K562 (cell line): ENCODE results near the gene RNASE8. TPM values are rescaled to one million over a fixed set of nuclear protein-coding genes. Genes with fewer than 3 reads are reported as not detected.

Source experiments
- EGR1 ChIP-seq: fragments of 450-650 bp; conservative IDR thresholded peaks from 2 replicates; pipeline ENCODE4 v1.6.1; 2017; ENCODE audit warnings: mild to moderate bottlenecking
- IRF2 ChIP-seq: sonication (generic); formaldehyde crosslinking; IDR thresholded peaks from 2 replicates; pipeline ENCODE4 v1.8.1; 2022; ENCODE audit warnings: mild to moderate bottlenecking, missing genetic modification reagents
- JUN ChIP-seq, 2 experiments: sonication (generic) in 1 of 2; formaldehyde crosslinking in 1 of 2; IDR thresholded peaks; 2 replicates each; pipeline versions ENCODE4 v1.6.1 to v1.8.0; 2012 to 2022; ENCODE audit warnings: borderline replicate concordance in 2 of 2, mild to moderate bottlenecking in 2 of 2, improper control_type of control experiment in 1 of 2, low read depth in 1 of 2, low read length in 1 of 2, missing genetic modification reagents in 1 of 2
- MBD2 ChIP-seq: sonication (generic); IDR thresholded peaks from 2 replicates; pipeline ENCODE4 v1.6.1; 2016; ENCODE audit warnings: low read depth, borderline replicate concordance
- MIER1 ChIP-seq: fragments of 450-650 bp; IDR thresholded peaks from 2 replicates; pipeline ENCODE4 v1.6.1; 2016; ENCODE audit warnings: antibody characterized with exemption, mild to moderate bottlenecking, low read depth
- RBM14 ChIP-seq: fragments of 200-400 bp; formaldehyde crosslinking; IDR thresholded peaks from 2 replicates; pipeline ENCODE4 v1.6.1; 2018; ENCODE audit warnings: low read depth, mild to moderate bottlenecking, low read length, moderate library complexity, borderline replicate concordance; ENCODE audit not compliant: insufficient read depth
- TCFL5 ChIP-seq: fragments of 250-450 bp; sonication (Bioruptor Pico); conservative IDR thresholded peaks from 2 replicates; pipeline ENCODE4 v1.6.1; 2021; ENCODE audit warnings: mild to moderate bottlenecking, moderate library complexity, matching md5 sums
- U2AF1 ChIP-seq: fragments of 200-400 bp; formaldehyde crosslinking; optimal IDR thresholded peaks from 2 replicates; pipeline ENCODE3; 2017; ENCODE audit warnings: mild to moderate bottlenecking, low read depth, low read length, moderate library complexity
- polyA plus RNA-seq, 8 experiments: library from polyadenylated mRNA; depleted of rRNA in 4 of 8; stranded (reverse) in 5 of 8; unstranded in 3 of 8; fragments of >200 nt; fragmentation: Nextera tagmentation in 2 of 8; fragmentation: Illumina TruSeq in 1 of 8; extraction: Ambion mirVana in 2 of 8; extraction: Trizol in 1 of 8; gene quantifications; 2 replicates each; pipeline versions ENCODE4 v1.2.1 to v1.2.3, GENCODE V29; 2011 to 2014; ENCODE audit warnings: inconsistent platforms in 1 of 8, missing spikeins in 1 of 8
- total RNA-seq, 7 experiments: library from RNA; depleted of rRNA in 6 of 7; stranded (reverse); fragments of >200 nt in 6 of 7; fragmentation: Illumina TruSeq in 2 of 7; extraction: Trizol in 2 of 7; gene quantifications; 2 replicates each; pipeline versions ENCODE4 v1.2.1 to v1.2.3, GENCODE V29; 2011 to 2021; ENCODE audit warnings: low replicate concordance in 1 of 7
- TF ChIP-seq, protein P1 (sequence below): fragments of 200-600 bp; sonication (generic); IDR thresholded peaks from one replicate; pipeline ENCODE4 v1.6.1; 2012; ENCODE audit warnings: mild to moderate bottlenecking, low read depth, low read length, inconsistent platforms
- TF ChIP-seq, protein P2 (sequence below), 3 experiments: fragments of 200-800 bp in 1 of 3; fragments of 250-450 bp in 1 of 3; fragments of 450-650 bp in 1 of 3; sonication (Bioruptor Pico) in 1 of 3; sonication (Bioruptor generic) in 1 of 3; formaldehyde crosslinking in 1 of 3; IDR thresholded peaks; 2 replicates each; pipeline versions ENCODE4 v1.6.1 to v1.8.0; 2016 to 2022; ENCODE audit warnings: mild to moderate bottlenecking in 2 of 3, missing genetic modification characterization in 2 of 3, missing compliant biosample characterization in 1 of 3, moderate library complexity in 1 of 3
- TF ChIP-seq, protein P3 (sequence below), 3 experiments: fragments of 200-800 bp in 1 of 3; sonication (Bioruptor generic) in 1 of 3; sonication (generic) in 1 of 3; formaldehyde crosslinking in 1 of 3; IDR thresholded peaks; 2 replicates each; pipeline versions ENCODE4 v1.6.1 to v1.8.0; 2016 to 2022; ENCODE audit warnings: mild to moderate bottlenecking in 2 of 3, missing compliant biosample characterization in 2 of 3, missing genetic modification characterization in 2 of 3, missing genetic modification reagents in 1 of 3

RNASE8 gene
- total and polyA plus RNA-seq, 9 of the 15 experiments (the other 6 are each of a cell fraction or from before 2014, with no cell fraction given): not detected

DNA sequence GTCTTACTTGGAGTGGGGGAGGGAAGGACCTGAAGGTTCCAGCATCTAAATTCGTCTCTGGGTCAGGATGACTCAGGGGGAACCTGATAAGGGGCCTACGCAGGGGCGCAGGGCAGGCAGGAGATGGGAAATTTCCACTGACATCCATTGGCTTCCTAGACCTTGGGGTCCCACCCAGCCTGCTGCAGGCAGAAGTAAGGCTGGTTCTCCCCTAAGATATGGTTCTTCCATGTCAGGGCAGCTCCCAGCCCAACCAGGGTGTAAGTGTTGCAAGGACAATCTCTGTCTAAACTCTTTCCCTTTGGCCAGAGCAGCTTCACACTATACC is 30.7 kb upstream of the RNASE8 start (continued):
- TF ChIP-seq, protein P1, sequence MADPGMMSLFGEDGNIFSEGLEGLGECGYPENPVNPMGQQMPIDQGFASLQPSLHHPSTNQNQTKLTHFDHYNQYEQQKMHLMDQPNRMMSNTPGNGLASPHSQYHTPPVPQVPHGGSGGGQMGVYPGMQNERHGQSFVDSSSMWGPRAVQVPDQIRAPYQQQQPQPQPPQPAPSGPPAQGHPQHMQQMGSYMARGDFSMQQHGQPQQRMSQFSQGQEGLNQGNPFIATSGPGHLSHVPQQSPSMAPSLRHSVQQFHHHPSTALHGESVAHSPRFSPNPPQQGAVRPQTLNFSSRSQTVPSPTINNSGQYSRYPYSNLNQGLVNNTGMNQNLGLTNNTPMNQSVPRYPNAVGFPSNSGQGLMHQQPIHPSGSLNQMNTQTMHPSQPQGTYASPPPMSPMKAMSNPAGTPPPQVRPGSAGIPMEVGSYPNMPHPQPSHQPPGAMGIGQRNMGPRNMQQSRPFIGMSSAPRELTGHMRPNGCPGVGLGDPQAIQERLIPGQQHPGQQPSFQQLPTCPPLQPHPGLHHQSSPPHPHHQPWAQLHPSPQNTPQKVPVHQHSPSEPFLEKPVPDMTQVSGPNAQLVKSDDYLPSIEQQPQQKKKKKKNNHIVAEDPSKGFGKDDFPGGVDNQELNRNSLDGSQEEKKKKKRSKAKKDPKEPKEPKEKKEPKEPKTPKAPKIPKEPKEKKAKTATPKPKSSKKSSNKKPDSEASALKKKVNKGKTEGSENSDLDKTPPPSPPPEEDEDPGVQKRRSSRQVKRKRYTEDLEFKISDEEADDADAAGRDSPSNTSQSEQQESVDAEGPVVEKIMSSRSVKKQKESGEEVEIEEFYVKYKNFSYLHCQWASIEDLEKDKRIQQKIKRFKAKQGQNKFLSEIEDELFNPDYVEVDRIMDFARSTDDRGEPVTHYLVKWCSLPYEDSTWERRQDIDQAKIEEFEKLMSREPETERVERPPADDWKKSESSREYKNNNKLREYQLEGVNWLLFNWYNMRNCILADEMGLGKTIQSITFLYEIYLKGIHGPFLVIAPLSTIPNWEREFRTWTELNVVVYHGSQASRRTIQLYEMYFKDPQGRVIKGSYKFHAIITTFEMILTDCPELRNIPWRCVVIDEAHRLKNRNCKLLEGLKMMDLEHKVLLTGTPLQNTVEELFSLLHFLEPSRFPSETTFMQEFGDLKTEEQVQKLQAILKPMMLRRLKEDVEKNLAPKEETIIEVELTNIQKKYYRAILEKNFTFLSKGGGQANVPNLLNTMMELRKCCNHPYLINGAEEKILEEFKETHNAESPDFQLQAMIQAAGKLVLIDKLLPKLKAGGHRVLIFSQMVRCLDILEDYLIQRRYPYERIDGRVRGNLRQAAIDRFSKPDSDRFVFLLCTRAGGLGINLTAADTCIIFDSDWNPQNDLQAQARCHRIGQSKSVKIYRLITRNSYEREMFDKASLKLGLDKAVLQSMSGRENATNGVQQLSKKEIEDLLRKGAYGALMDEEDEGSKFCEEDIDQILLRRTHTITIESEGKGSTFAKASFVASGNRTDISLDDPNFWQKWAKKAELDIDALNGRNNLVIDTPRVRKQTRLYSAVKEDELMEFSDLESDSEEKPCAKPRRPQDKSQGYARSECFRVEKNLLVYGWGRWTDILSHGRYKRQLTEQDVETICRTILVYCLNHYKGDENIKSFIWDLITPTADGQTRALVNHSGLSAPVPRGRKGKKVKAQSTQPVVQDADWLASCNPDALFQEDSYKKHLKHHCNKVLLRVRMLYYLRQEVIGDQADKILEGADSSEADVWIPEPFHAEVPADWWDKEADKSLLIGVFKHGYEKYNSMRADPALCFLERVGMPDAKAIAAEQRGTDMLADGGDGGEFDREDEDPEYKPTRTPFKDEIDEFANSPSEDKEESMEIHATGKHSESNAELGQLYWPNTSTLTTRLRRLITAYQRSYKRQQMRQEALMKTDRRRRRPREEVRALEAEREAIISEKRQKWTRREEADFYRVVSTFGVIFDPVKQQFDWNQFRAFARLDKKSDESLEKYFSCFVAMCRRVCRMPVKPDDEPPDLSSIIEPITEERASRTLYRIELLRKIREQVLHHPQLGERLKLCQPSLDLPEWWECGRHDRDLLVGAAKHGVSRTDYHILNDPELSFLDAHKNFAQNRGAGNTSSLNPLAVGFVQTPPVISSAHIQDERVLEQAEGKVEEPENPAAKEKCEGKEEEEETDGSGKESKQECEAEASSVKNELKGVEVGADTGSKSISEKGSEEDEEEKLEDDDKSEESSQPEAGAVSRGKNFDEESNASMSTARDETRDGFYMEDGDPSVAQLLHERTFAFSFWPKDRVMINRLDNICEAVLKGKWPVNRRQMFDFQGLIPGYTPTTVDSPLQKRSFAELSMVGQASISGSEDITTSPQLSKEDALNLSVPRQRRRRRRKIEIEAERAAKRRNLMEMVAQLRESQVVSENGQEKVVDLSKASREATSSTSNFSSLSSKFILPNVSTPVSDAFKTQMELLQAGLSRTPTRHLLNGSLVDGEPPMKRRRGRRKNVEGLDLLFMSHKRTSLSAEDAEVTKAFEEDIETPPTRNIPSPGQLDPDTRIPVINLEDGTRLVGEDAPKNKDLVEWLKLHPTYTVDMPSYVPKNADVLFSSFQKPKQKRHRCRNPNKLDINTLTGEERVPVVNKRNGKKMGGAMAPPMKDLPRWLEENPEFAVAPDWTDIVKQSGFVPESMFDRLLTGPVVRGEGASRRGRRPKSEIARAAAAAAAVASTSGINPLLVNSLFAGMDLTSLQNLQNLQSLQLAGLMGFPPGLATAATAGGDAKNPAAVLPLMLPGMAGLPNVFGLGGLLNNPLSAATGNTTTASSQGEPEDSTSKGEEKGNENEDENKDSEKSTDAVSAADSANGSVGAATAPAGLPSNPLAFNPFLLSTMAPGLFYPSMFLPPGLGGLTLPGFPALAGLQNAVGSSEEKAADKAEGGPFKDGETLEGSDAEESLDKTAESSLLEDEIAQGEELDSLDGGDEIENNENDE: no peak
- TF ChIP-seq IRF2 (CRISPR knock-in tag): no peak
- no peak for TF ChIP-seq TCFL5 (CRISPR knock-in tag)
- TF ChIP-seq MBD2: no peak
- no peak for TF ChIP-seq RBM14
- TF ChIP-seq, protein P2, sequence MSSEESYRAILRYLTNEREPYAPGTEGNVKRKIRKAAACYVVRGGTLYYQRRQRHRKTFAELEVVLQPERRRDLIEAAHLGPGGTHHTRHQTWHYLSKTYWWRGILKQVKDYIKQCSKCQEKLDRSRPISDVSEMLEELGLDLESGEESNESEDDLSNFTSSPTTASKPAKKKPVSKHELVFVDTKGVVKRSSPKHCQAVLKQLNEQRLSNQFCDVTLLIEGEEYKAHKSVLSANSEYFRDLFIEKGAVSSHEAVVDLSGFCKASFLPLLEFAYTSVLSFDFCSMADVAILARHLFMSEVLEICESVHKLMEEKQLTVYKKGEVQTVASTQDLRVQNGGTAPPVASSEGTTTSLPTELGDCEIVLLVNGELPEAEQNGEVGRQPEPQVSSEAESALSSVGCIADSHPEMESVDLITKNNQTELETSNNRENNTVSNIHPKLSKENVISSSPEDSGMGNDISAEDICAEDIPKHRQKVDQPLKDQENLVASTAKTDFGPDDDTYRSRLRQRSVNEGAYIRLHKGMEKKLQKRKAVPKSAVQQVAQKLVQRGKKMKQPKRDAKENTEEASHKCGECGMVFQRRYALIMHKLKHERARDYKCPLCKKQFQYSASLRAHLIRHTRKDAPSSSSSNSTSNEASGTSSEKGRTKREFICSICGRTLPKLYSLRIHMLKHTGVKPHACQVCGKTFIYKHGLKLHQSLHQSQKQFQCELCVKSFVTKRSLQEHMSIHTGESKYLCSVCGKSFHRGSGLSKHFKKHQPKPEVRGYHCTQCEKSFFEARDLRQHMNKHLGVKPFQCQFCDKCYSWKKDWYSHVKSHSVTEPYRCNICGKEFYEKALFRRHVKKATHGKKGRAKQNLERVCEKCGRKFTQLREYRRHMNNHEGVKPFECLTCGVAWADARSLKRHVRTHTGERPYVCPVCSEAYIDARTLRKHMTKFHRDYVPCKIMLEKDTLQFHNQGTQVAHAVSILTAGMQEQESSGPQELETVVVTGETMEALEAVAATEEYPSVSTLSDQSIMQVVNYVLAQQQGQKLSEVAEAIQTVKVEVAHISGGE (CRISPR knock-in tag; IDR thresholded peaks at IDR 0.05): no peak
- TF ChIP-seq, protein P3, sequence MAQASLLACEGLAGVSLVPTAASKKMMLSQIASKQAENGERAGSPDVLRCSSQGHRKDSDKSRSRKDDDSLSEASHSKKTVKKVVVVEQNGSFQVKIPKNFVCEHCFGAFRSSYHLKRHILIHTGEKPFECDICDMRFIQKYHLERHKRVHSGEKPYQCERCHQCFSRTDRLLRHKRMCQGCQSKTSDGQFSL (CRISPR knock-in tag; IDR thresholded peaks at IDR 0.05): no peak
- TF ChIP-seq, protein P3 (tag; IDR thresholded peaks at IDR 0.05): no peak
- no peak for TF ChIP-seq U2AF1
- no peak for TF ChIP-seq MIER1
- TF ChIP-seq JUN (IDR thresholded peaks at IDR 0.05; ENCODE audit: borderline replicate concordance, low read depth, low read length): no peak
- no peak for TF ChIP-seq JUN (CRISPR knock-in tag; IDR thresholded peaks at IDR 0.05; ENCODE audit: borderline replicate concordance)
- peak; percentile 59 for TF ChIP-seq EGR1
